Activated CD8-positive, alpha-beta memory T cell treated with anti-CD3 and anti-CD28 coated beads for 24 hours (primary cell): ENCODE results near the gene KCNJ4.
A peak's percentile ranks its signal among the peaks of the same experiment; 100 is the strongest.
"Not testable (repeated sequence)": the region's sequence is repeated elsewhere in the genome, so short reads cannot be mapped to it uniquely, and the experiment has no call there.

ENCODE experiments used
- DNase-seq: peaks from one replicate; pipeline ENCODE4 v3.0.0-alpha.2; 2020

The KCNJ4 gene

DNA sequence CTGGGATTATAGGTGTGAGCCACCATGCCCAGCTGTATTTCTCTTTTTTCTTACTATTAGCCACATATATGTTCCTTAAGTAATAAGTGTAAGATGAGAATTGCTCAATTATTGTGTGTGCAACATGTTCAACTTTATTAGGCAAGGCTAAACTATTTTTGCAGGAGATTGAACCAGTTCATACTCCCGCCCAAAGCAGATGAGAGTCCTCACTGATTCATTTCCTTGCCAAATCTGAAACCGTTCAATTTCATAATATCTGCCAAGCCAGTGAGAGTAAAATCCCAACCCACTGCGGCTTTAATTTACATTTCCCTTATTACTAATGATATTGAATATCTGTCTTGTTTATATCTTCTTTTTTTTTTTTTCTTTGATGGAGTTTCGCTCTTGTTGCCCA, 48.4 kb downstream of the KCNJ4 start:
- no peak for DNase-seq

DNA sequence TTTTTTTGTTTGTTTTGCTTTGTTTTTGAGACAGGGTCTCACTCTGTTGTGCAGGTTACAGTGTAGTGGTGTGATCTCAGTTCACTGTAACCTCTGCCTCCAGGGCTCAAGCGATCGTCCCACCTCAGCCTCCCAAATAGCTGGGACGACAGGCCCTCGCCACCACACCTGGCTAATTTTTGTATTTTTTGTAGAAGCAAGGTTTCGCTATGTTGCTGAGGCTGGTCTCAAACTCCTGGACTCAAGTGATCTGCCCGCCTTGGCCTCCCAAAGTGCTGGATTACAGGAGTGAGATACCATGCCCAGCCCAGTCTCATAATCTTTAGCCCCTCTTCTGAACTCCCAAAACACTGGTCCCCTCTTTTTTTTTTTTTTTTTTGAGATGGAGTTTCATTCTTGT, 50.6 kb downstream of the KCNJ4 start:
- no peak for DNase-seq

DNA sequence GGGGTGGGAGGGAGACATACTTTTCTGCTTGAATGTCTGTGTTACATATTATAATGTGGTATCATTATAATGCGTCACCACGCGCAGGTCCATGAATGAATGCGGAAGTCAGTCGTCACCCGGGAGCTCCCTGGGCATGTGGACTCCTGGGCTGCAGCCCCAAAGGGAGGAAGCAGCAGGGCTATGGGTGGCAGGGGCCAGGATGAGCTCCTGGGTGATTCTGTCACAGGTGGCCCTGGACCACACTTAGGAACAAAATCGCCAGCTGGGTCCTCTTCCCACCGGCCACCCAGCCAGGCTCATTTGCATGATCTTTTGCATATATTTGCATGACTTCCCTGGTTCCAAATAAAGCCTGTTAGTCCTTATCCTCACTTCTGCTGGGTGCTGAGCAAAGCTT, 51.2 kb downstream of the KCNJ4 start:
- DNase-seq = no peak

DNA sequence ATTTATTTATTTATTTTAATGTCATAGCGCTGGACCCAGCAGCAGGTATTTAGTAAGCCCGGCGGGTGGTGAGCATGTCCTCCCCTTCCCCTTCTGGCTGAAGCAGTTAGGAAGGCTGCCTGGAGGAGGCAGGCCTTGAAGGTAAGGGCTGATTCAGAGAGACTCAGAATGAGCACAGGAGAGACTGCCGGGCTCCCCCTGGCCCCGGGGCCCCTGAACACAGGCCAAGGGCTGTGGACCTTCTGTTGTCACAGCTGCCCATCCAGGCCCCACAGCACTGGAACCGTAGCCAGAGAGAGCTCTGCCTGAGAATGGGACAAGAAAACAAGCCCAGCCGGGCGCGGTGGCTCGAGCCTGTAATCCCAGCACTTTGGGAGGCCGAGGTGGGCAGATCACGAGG, 52.8 kb downstream of the KCNJ4 start:
- no peak for DNase-seq

DNA sequence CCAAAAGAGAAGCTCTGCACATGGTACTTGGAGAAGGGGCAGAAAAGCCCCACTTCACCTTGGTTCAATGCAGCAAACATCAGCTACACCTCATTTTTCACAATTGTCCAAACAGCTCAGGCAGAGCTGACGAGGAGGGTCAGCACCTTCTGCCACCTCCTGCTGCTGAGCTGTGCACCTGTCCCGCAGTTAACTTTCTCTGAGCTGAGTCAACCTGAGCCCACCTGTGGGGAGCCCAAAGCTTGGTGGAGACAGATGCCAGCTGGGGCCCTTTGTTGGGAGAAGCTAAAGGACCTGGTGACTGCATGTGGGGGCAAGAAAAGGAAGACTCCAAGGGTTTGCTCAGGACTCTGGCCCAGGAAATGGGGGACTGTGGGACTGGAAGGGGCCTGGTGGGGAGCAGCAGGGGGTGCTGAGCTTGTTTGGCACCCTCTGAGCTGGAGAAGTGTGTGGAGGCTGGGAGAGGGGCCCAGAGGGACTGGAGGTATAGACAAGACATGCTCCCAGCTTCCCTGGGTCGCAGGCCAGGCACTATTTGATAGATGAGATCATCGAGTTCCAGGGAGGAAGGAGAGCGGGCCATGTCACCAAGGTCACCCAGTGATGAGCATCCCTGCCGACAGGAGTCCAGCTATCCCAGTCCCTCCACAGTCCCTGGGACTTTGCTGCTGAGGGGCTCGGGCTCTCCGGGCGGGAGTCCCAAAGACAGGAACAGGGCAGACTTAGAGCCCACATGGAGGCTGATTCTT, 53.5 kb downstream of the KCNJ4 start:
- no peak for DNase-seq

DNA sequence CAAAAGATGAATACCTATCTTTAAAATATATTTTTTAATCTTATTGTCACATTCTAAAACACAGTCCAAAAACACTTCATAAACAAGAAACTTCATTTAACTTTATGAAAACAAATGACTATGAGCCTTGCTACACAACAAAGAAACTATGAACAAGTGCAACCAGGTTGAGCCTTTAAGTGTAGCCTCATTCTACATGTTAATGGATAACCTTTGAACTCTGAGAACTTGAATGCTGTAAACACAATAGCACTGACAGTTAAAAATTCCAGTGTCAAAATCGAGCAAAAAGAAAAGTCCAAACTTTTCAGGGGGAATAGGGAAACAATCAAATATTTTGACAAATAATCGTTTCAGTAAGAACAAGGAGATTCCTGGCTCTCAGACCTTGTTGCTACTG, 54.7 kb downstream of the KCNJ4 start:
- DNase-seq = not testable (repeated sequence)

DNA sequence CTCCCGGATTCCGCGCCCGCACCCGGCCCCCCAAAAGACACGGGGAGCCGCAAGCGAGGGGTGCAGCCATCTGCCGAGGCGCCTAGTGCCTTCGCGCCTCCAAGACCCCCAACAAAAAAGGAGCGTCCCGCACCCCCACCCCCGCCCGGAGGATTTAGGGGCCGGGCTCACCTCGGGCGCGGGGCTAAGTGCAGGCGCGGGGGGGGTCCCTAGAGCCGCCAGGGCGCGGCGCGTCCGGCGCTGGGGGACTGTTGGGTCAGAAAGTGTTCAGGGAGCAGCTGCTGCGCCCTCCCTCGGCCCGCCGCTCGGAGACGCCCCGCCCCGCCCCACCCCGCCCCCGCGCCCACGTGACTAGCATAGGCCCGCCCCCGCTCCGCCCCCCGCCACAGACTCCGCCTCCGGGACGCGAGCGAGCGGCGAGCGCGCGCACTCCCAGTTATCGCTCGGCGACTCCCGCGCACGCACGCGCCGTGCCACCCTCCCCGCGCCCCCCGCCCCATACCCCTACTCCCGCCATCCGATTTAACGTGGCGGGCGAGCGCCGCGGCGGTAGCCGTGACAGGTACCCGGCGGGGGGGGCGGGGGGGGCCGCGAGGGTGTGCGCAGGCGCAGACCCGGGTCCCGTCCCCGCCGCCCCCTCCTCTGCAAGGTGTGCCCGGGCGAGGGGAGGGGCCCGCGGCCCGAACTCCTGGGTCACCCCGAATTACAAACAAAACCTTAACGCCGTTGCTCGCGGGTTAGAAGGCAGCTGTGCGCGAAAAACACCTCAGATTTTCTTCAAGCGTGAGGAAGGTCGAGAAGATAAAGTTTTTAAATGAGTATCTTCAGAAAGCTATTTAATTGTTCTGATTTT, 56.2 kb downstream of the KCNJ4 start:
- DNase-seq = peak; percentile 93

DNA sequence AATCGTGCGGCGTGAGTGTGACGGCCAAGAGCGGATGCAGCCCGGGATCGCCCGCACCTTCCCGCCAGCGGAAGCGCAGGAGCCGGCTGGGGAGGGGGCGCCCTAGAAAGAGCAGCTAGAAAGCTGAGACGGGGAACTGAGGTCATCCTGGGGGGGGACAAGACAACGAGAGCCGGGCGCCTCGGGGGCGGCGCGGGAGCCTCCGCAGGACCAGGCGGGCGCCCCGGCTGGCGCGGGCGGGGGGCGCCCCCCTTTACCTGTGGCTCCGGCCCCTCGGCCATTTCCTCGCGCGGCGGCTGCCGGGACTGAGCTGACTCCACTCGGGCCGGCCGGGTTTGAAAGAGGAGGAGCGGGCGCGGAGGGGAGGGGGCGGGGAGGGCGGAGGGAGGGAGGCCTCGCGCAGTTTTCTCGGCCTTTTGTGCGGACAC, 56.8 kb downstream of the KCNJ4 start:
- DNase-seq = peak; percentile 66

DNA sequence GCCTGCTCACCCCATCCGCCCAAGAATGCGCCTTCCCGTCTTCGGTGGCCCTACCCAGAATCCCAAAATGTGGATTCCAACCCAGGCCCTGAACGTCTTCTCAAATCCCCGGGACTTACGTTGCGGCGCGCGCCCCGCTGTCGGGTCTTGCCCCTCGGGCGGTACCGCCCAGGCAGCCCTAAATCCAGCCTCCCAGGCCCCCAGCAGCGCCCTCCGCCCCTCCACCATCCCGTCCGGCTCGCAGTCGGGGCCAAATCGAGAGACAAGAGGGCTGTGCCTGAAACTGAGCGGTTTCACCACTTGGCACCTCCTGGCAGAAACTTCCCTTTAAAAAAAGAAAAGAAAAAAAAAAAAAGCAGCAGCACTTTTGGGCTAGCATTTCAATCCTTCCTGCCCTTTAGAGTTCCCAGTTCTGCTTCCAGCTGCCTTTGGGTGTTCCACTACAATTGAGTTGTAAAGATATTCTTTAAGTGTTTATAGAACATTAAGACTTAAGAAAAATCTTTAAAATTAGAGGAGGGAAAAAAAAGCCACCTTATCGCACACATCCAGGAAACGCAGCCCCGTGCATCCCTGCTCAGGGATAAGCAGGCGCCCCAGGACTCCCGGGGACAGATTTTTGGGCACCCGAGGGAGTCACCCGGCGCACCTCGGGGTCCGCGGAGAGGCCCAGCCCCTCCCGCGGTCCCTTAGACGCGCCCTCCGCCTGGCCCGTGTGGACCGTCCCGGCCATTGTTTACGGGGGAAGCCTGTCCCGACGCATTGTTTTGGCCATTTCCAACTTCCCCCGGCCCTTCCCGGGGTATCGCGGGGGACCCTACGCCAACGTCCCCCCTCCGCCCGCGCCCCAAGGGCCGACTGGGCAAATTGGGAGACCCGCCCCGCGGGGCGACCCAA, 57.6 kb downstream of the KCNJ4 start:
- no peak for DNase-seq

DNA sequence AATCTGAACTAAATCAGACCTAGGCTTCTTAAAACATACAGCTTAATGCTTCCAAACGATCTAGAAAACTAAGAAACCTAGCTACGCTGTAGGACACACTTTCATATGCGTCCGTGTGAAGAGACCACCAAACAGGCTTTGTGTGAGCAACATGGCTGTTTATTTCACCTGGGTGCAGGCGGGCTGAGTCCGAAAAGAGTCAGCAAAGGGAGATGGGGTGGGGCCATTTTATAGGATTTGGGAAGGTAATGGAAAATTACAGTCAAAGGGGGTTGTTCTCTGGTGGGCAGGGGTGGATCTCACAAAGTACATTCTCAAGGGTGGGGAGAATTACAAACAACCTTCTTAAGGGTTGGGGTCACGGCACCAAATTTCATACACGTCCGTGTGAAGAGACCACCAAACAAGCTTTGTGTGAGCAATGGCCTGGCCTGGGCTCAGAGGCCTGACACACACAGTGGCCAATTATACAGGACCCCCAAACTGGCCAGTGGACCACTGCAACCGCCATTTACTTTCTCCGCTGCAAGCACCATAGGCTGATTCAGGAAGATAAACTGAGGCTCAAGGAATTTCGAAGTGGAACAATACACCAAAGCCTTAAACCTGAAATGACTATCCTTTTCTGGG, 58.4 kb downstream of the KCNJ4 start:
- not testable (repeated sequence) for DNase-seq

DNA sequence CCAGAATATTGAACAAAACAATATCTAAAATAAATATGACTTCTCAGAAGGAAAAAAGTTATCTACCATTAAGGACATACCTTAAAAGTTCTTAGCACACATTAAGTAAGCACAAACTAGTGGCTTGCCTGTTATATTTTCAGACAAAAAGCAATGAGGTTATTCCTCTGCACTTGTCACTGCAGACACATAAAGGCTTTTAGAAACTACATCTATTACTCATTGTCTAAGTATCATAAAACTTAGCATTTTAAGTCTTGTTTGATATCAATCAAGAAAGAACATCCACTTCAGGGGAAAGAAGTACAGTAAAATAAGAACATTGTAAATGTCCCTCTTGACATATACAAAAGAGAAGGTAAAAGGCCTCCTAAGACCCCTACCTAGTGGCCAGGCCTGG, 59.1 kb downstream of the KCNJ4 start:
- DNase-seq = not testable (repeated sequence)

DNA sequence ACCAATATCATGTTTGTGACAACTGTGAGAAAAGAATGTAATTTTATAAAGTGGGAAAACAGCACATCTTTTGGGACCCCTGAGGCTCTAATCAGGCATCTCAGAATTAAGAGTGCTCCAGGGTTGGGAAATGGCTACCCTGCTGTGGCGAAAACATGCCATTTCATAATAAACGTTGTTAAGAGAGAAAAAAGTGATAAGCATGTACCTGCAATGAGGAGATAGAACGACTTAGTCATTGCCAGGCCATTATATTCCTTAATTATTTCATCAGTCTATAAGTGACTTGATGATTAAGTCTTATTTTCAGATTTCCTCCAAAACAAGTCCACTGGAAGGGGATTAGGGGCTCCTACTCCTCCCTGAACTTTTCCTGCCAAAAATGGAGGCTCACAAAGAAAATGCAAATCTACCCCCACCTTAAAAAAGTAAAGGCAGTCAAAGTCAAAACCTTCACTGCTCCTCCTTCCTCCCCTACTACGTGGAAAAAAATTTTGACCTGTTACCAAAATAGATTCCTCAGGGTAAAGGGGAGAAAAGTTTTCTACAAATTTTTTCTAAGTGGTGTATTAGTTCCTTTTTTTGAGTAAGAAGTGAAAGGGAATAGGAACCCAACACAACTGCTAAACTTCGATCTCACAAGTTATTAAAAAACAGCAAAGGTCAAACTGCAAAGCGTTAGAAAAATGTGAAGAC, 59.9 kb downstream of the KCNJ4 start:
- not testable (repeated sequence) for DNase-seq

DNA sequence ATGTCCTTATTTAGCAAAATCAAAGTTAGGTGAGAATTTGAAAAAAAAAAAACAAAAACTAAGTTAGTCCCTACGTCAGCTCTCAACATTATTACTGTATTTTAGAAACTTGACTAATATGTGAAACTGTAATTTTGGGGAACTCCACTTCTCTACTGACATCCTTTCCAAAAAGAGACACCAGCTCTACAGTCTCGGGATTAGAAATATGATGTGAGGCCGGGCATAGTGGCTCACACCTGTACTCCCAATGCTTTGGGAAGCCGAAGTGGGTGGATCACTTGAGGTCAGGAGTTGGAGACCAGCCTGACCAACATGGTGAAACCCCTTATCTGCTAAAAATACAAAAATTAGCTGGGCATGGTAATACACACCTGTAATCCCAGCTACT, 65.6 kb downstream of the KCNJ4 start:
- DNase-seq = not testable (repeated sequence)

DNA sequence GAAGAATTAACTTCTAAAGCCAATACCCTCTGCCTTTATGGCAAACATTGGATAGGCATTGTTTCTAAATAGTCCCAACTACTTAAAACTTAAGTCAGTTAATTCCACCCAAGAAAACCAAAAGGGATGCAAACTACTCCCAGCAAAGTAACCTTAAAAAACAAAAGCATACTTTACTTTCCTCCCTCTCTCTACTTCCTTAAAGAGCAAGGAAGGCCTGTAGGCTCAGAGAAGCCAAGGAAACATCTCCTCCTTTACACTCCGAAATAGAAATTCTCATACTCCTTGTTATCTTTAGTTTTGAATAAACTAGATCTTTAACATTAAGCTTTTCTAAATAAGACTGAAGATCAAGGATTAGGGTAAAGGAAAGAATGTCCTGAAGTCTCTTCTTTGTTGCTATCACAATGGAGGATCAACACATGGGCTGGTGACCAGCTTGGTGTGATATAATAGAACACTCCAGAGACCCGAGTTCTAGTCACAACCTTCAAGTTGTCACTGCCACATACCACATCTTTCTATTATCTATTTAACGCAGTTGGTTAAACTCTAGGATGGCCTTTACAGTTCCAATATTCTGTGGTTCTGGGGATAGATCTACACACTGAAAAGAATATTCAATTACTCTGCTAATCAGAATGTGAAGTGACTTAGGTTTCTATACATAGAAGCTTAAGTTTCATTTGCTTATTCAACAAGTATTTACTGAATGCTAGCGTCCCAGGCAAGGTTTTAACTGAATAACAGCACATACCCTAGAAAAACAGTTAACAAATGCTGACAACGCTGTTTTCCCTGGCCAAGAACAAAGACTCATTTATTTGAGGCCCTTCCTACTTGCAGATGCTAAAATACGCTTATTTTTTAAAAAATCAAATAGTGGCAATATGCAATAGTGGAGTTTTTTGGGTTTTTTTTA, 66.2 kb downstream of the KCNJ4 start:
- not testable (repeated sequence) for DNase-seq

DNA sequence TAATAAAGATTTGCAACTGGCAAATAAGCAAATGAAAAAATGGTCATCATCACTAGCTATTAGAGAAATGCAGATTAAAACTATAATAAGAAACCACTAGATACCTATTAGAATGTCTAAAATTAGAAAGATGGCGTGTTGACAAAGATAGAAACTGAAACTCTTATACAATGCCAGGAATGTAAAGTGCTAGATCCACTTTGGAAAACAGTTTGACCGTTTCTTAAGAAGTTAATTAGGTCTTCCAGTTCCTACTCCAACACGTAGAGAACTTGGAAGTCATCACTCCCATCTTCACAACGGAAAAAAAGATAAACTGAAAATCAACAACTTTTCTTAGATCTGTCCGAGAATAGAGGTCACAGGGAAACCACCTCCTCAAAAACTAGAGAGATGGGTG, 68.1 kb downstream of the KCNJ4 start:
- DNase-seq = not testable (repeated sequence)

DNA sequence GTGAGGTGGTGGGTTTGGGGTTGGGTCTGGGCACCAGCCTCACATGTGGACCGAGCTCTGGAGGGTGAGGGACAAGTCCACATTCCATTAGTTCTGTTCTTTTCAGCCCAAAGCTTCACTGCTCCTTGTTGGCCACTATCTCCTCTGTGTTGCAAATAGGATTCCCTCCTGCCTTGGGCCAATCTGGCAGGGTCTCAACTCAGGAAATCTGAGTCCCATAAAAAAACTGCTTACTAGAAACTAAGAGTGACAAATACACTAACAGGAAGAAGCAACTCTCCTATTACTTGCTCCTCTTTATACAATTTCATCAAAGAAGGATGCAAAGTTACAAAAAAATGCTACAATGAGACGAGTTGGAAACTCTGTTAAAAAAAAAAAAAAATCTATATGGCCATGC, 71.6 kb downstream of the KCNJ4 start:
- no peak for DNase-seq

DNA sequence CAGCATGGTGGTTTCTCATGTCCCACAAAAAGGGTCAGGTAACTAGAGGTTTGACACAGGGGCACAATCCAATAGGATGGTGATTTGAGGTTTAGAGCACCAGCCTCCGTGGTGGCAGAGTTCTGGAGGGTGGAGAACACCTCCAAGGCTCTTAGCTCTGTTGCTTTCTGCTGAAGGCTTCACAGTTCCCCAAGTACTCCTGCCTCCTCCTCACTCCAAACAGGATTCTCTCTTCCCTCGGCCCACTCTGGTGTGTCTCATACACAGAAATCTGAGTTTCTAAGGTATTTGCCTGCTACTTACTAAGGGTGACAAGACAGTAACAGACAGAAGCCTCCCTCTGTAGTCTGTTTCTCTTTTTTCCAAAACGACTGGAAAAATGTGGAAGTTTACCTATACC, 73.6 kb downstream of the KCNJ4 start:
- DNase-seq = not testable (repeated sequence)
